ENCODE data around the gene CAMK2G.
"Not testable (repeated sequence)": the region's sequence is repeated elsewhere in the genome, so short reads cannot be mapped to it uniquely, and the experiment has no call there.

CAMK2G gene

GRCh38 chr10:73874267-73875138 is at the start of gene CAMK2G:
CAMK2G (minus strand) TSS chr10:73874555; CDS start chr10:73874461, 94 bp downstream.
- peak; percentile 81 for DNase-seq

GRCh38 chr10:73922864-73923133 is 48.4 kb upstream of the CAMK2G start:
- no peak for DNase-seq

GRCh38 chr10:73922007-73922863 is 47.9 kb upstream of the CAMK2G start:
- no peak for DNase-seq

- no peak for DNase-seq
These were observed 45.7 kb upstream of the CAMK2G start for GRCh38 chr10:73920089-73920488.

GRCh38 chr10:73919481-73919880 is 45.1 kb upstream of the CAMK2G start:
- not testable (repeated sequence) for DNase-seq

- DNase-seq: no peak
These were observed 43.4 kb upstream of the CAMK2G start for GRCh38 chr10:73917566-73918305.

GRCh38 chr10:73916761-73917470 is 42.6 kb upstream of the CAMK2G start:
- DNase-seq: no peak

GRCh38 chr10:73915206-73915851 is 41.0 kb upstream of the CAMK2G start:
- DNase-seq: no peak

- DNase-seq: no peak
These were observed 39.7 kb upstream of the CAMK2G start for GRCh38 chr10:73914036-73914435.

GRCh38 chr10:73911553-73912004 is 37.2 kb upstream of the CAMK2G start:
- DNase-seq: no peak

- peak; percentile 40 for DNase-seq
These were observed 36.6 kb upstream of the CAMK2G start, which contains the start of gene PLAU for GRCh38 chr10:73910764-73911552. PLAU (plus strand) TSS chr10:73911132; CDS start chr10:73911556, 424 bp downstream.

GRCh38 chr10:73910401-73910763 is 36.0 kb upstream of the CAMK2G start:
- no peak for DNase-seq

GRCh38 chr10:73909540-73910115 is 35.3 kb upstream of the CAMK2G start:
- DNase-seq: no peak

GRCh38 chr10:73908853-73909539 is 34.6 kb upstream of the CAMK2G start:
- DNase-seq: no peak

- DNase-seq: no peak
These were observed 33.6 kb upstream of the CAMK2G start for GRCh38 chr10:73907841-73908517.

GRCh38 chr10:73906524-73907447 is 32.4 kb upstream of the CAMK2G start:
- DNase-seq: no peak

- no peak for DNase-seq
These were observed 31.1 kb upstream of the CAMK2G start for GRCh38 chr10:73905256-73906020.

- no peak for DNase-seq
These were observed 28.0 kb upstream of the CAMK2G start for GRCh38 chr10:73902351-73902750.

Data from activated CD4-positive, CD25-positive, alpha-beta regulatory T cell treated with anti-CD3 and anti-CD28 coated beads, Interleukin-2, amount 50 U/mL, for 72 hours (primary cell).